OCI-LY7 (cell line): Measurements from ENCODE around the gene VPS9D1. TPM values are rescaled to one million over a fixed set of nuclear protein-coding genes. Genes with fewer than 3 reads are reported as not detected.

Source experiments
- BruUV-seq: library from RNA; stranded (reverse); fragments of 400-500 nt; replicated peaks from 2 replicates; lab custom pipeline; 2021; lab: Mats Ljungman, UMichigan
- CTCF ChIA-PET: fragments of 300-600 bp; sonication (Branson Sonifier 250); formaldehyde crosslinking; loops from one replicate; lab custom pipeline; 2022; ENCODE audit warnings: antibody characterized with exemption; ENCODE audit not compliant: unreplicated experiment; lab: Charles Lee
- POLR2A ChIA-PET: fragments of 300-600 bp; sonication (Branson Sonifier 250); formaldehyde crosslinking; loops from one replicate; lab custom pipeline; 2022; ENCODE audit warnings: antibody characterized with exemption; lab: Charles Lee
- DNase-seq: peaks from one replicate; pipeline ENCODE4 v3.0.0-alpha.2; 2015; ENCODE audit warnings: low spot score
- H2AFZ ChIP-seq: fragments of 200-600 bp; sonication (generic), shearing (Covaris generic); 2 replicates; pipeline ENCODE4 v1.6.1; 2014; ENCODE audit warnings: mild to moderate bottlenecking, antibody characterized with exemption, low read length, moderate library complexity
- H3K27ac ChIP-seq: fragments of 200-600 bp; sonication (generic); 2 replicates; pipeline ENCODE4 v1.5.1; 2014; ENCODE audit warnings: mixed run types, low read depth, mild to moderate bottlenecking, moderate library complexity, low read length, inconsistent platforms; ENCODE audit not compliant: poor library complexity, severe bottlenecking
- H3K36me3 ChIP-seq: fragments of 200-600 bp; sonication (generic); 2 replicates; pipeline ENCODE4 v1.6.1; 2014; ENCODE audit warnings: mild to moderate bottlenecking, antibody characterized with exemption, low read length, moderate library complexity, mixed read lengths; ENCODE audit not compliant: insufficient read depth
- H3K4me1 ChIP-seq: fragments of 200-600 bp; sonication (generic); 2 replicates; pipeline ENCODE4 v1.5.1; 2014; ENCODE audit warnings: mild to moderate bottlenecking, low read length; ENCODE audit not compliant: insufficient read depth, poor library complexity, severe bottlenecking
- H3K4me2 ChIP-seq: fragments of 200-600 bp; sonication (generic); 2 replicates; pipeline ENCODE4 v1.6.1; 2014; ENCODE audit warnings: mild to moderate bottlenecking, low read length
- H3K4me3 ChIP-seq: fragments of 200-600 bp; sonication (generic); 2 replicates; pipeline ENCODE4 v1.5.1; 2014; ENCODE audit warnings: mild to moderate bottlenecking, low read depth, low read length; ENCODE audit not compliant: poor library complexity, severe bottlenecking
- H3K79me2 ChIP-seq: fragments of 200-600 bp; sonication (generic); 2 replicates; pipeline ENCODE4 v1.6.1; 2016; ENCODE audit warnings: low read depth, mild to moderate bottlenecking, low read length, moderate library complexity, mixed read lengths; ENCODE audit not compliant: insufficient read depth
- H3K9me2 ChIP-seq: fragments of 200-600 bp; sonication (generic); 2 replicates; pipeline ENCODE4 v1.6.1; 2016; ENCODE audit warnings: mild to moderate bottlenecking, low read length, mixed read lengths; ENCODE audit not compliant: insufficient read depth
- H3K9me3 ChIP-seq: fragments of 200-600 bp; sonication (generic); 2 replicates; pipeline ENCODE4 v1.6.1; 2014; ENCODE audit warnings: mild to moderate bottlenecking, mixed run types, low read length, mixed read lengths
- H4K20me1 ChIP-seq: fragments of 200-600 bp; sonication (generic); 2 replicates; pipeline ENCODE4 v1.6.1; 2014; ENCODE audit warnings: mild to moderate bottlenecking, antibody characterized with exemption, low read length, moderate library complexity, mixed read lengths; ENCODE audit not compliant: insufficient read depth
- EZH2phosphoT487 ChIP-seq: fragments of 200-600 bp; sonication (generic); IDR thresholded peaks from 2 replicates; pipeline ENCODE4 v1.6.1; 2018; ENCODE audit warnings: low read depth, borderline replicate concordance, mild to moderate bottlenecking, mixed run types, antibody characterized with exemption, low read length, moderate library complexity, mixed read lengths
- intact Hi-C: fragments of 100-400 bp; cut with micrococcal nuclease; formaldehyde crosslinking; loops from one replicate; pipeline ENCODE4 v1.10.0; 2022; ENCODE audit not compliant: unreplicated experiment
- total RNA-seq, 2 experiments: library from RNA; depleted of rRNA in 1 of 2; stranded (reverse); fragments of >200 nt in 1 of 2; shearing (Covaris generic) in 1 of 2; gene quantifications; 2 replicates each; pipeline ENCODE4 v1.2.3, GENCODE V29; 2014 to 2022
- TF ChIP-seq, protein P1 (sequence below): fragments of 200-600 bp; sonication (generic); conservative IDR thresholded peaks from 2 replicates; pipeline ENCODE4 v1.5.1; 2014; ENCODE audit warnings: mild to moderate bottlenecking, antibody characterized with exemption, low read length, moderate library complexity, mixed read lengths

VPS9D1 gene
- total RNA-seq, 2 experiments from 2014 or later = 3.1 to 4.6 TPM

DNA sequence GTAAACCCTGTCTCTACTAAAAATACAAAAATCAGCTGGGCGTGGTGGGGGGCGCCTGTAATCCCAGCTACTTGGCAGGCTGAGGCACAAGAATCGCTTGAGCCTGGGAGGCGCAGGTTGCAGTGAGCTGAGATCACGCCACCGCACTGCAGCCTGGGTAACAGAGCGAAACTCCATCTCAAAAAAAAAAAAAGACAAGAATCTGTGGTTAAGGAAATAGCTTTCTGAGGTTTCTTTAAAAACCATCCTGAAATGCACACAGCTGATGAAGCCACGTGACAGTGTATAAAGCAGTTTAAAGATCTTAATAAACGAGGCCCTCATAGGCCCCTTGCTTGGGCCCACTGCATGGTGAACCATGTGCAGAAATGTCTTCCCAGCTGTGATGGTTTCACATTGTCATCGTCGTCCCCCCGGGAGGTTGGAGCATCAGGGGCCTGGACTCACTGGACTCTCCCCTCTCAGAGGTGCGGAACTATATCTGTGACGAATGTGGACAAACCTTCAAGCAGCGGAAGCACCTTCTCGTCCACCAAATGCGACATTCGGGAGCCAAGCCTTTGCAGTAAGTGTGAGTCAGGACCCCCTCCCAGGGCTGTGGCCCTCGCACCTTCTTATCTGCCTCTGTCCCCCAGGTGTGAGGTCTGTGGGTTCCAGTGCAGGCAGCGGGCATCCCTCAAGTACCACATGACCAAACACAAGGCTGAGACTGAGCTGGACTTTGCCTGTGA lies 16.8 kb upstream of the VPS9D1 start:
- ChIA-PET CTCF (interaction anchor here (0.6 kb wide), 1 partner anchor 115 kb away, joined by 3 read pairs; no protein-coding TSS in a partner anchor), POLR2A (no interaction called here)
- intact Hi-C loops = no loop called here
- Histone ChIP-seq H3K36me3 (peaks cover 98% of the 10 kb centered on the region), H3K4me2 (no peak overlapping the region), H3K4me3 (no peak overlapping the region), H3K4me1 (no peaks in the 10 kb centered on the region), H4K20me1 (no peaks in the 10 kb centered on the region), H3K79me2 (no peaks in the 10 kb centered on the region), H3K9me2 (no peaks in the 10 kb centered on the region), H3K27ac (no peak overlapping the region), H2AFZ (no peak overlapping the region), H3K9me3 (no peaks in the 10 kb centered on the region)
- BruUV-seq = no TSS peak
- no peak for TF ChIP-seq EZH2phosphoT487
- TF ChIP-seq, protein P1, sequence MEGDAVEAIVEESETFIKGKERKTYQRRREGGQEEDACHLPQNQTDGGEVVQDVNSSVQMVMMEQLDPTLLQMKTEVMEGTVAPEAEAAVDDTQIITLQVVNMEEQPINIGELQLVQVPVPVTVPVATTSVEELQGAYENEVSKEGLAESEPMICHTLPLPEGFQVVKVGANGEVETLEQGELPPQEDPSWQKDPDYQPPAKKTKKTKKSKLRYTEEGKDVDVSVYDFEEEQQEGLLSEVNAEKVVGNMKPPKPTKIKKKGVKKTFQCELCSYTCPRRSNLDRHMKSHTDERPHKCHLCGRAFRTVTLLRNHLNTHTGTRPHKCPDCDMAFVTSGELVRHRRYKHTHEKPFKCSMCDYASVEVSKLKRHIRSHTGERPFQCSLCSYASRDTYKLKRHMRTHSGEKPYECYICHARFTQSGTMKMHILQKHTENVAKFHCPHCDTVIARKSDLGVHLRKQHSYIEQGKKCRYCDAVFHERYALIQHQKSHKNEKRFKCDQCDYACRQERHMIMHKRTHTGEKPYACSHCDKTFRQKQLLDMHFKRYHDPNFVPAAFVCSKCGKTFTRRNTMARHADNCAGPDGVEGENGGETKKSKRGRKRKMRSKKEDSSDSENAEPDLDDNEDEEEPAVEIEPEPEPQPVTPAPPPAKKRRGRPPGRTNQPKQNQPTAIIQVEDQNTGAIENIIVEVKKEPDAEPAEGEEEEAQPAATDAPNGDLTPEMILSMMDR = no peak
- no peak for DNase-seq

DNA sequence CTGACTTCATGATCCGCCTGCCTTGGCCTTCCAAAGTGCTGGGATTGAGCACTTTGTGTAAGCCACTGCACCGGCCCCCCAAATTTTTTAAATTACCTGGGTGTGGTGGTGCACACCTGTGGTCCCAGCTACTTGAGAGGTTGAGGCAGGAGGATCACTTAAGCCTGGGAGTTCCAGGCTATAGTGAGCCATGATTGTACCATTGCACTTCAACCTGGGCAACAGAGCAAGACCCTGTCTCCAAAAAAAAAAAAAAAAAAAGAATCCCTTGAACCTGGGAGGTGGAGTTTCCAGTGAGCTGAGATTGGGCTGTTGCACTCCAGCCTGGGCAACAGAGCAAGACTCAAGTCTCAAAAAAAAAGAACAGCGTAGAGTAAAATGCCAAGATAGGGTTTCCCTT lies 15.9 kb upstream of the VPS9D1 start:
- ChIA-PET CTCF (interaction anchor here (0.6 kb wide), 1 partner anchor 116 kb away, joined by 3 read pairs; no protein-coding TSS in a partner anchor), POLR2A (interaction anchor here (0.7 kb wide), 1 partner anchor 31 kb away, joined by 3 read pairs; no protein-coding TSS in a partner anchor)
- H3K27ac ChIP-seq = no peak overlapping the region

More for the DNA sequence above, 15.9 kb upstream of the VPS9D1 start:
- no peak for TF ChIP-seq EZH2phosphoT487
- TF ChIP-seq, protein P1 = no peak
- H3K4me1 ChIP-seq = no peaks in the 10 kb centered on the region
- intact Hi-C loops = no loop called here
- no TSS peak for BruUV-seq
- H3K36me3 ChIP-seq = peaks cover 98% of the 10 kb centered on the region
- no peaks in the 10 kb centered on the region for H3K9me3 ChIP-seq
- no peak overlapping the region for H3K4me3 ChIP-seq
- H2AFZ ChIP-seq = no peak overlapping the region
- H3K4me2 ChIP-seq = no peak overlapping the region
- DNase-seq = no peak
- H4K20me1 ChIP-seq = no peaks in the 10 kb centered on the region
- no peaks in the 10 kb centered on the region for H3K79me2 ChIP-seq
- no peaks in the 10 kb centered on the region for H3K9me2 ChIP-seq
